GM12874 (cell line): ENCODE measurements around the gene ADGRL3.

ENCODE experiments used
- TF ChIP-seq, protein P1 (sequence below): IDR thresholded peaks from 2 replicates; pipeline ENCODE4 v1.5.1; 2011; ENCODE audit warnings: low read depth, mild to moderate bottlenecking, control low read depth, low read length, moderate library complexity; ENCODE audit not compliant: insufficient read depth

The ADGRL3 gene

DNA sequence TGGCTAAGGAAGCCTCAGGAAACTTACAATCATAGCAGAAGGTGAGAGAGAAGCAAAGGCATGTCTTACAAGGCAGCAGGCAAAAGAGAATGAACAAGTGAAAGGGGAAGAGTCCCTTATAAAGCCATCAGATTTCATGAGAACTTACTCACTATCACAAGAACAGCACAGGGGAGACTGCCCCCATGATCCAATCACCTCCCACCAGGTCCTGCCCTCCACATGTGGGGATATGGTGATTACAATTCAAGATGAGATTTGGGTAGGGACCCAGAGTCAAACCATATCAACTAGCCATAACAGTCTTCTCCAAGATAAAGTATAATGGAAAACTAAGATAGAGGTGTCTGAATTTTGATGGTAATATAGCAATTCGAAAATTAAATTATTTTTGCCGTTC lies 534.3 kb downstream of the ADGRL3 start:
- TF ChIP-seq, protein P1, sequence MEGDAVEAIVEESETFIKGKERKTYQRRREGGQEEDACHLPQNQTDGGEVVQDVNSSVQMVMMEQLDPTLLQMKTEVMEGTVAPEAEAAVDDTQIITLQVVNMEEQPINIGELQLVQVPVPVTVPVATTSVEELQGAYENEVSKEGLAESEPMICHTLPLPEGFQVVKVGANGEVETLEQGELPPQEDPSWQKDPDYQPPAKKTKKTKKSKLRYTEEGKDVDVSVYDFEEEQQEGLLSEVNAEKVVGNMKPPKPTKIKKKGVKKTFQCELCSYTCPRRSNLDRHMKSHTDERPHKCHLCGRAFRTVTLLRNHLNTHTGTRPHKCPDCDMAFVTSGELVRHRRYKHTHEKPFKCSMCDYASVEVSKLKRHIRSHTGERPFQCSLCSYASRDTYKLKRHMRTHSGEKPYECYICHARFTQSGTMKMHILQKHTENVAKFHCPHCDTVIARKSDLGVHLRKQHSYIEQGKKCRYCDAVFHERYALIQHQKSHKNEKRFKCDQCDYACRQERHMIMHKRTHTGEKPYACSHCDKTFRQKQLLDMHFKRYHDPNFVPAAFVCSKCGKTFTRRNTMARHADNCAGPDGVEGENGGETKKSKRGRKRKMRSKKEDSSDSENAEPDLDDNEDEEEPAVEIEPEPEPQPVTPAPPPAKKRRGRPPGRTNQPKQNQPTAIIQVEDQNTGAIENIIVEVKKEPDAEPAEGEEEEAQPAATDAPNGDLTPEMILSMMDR = no peak

DNA sequence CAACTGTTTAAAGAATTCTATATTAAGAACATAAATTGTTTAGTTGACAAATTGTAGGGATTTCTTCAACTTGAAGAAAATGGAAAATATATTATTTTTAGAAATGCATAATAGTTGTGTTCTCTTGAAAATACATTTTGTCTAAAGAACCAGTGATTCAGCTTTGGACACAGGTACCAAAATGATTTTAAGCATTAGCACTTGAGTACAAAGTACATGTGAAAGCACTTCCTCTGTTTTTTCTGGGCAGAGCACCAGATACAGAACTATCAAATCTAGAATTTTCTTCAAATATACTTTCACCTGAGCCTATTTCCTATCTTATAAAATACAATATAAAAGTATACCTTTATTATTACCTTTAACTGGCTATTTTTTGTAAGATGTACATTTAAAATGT lies 539.8 kb downstream of the ADGRL3 start:
- TF ChIP-seq, protein P1 = no peak

DNA sequence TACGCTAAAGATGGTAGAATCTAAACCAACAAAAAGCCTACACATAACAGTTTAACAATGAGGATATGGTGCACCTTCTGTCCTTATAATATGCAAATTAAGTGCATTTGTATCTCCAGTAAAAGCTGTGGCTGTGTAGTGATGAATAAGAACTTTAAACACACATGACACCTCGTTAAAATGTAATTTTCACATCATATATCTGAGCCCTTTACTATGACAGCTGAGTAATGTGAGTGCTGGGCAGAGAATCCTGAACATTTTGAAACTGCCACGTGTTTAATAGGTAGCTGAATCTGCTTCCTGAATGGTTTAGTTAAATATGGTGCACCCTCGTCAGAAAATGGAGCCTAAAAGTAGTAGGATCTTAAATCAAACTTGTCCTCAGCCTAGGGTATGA lies 540.8 kb downstream of the ADGRL3 start:
- TF ChIP-seq, protein P1 = no peak

DNA sequence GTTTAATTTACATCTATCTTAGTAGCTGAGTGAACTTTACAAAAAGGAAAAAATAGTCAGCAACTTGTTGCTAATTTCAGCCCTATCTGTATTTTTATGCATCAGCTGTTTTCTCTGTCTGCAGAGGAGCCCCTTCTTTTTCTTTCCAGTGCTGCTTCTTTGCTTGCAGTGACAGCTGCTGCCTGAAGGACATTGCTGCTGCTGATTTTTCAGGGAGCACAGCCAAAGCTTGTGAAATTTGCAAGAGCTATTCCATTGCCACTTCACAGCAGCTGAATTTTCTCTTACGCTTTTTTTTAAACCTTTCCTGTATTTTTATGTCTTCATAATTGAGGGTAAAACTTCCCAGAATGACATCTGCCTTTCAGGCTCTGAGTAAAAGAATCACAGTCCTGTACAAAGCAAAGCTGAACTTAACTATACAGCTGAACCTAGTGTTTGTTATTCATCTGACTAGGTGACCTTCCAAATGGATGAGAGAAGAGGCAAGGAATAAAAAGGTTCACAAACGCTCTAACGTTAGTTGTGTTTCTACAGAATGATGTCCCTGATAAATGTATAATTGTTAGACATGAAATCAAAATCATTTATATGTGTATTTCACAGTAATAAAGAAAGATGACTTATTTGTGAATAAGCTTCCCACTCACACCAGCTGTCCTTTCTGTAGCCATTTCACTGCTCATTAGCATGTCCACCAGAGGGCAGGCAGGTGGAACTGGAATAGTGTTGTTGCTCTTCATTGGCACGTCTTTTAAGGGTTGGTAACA lies 541.4 kb downstream of the ADGRL3 start:
- TF ChIP-seq, protein P1 = no peak

DNA sequence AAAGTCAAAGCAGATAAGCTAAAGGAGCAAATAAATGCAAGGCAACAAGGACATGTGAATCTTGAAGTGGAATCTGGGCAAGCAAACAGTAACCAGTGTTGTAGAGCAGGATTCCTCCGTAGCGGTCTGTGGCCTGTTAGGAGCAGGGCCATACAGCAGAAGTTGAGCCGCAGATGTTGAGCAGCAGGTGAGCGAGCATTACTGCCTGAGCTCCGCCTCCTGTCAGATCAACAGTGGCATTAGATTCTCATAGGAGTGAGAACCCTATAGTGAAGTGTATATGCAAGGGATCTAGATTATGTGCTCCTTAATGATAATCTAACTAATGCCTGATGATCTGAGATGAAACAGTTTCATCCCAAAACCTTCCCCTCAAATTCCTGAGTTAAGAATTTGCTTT lies 550.7 kb downstream of the ADGRL3 start:
- TF ChIP-seq, protein P1 = no peak

DNA sequence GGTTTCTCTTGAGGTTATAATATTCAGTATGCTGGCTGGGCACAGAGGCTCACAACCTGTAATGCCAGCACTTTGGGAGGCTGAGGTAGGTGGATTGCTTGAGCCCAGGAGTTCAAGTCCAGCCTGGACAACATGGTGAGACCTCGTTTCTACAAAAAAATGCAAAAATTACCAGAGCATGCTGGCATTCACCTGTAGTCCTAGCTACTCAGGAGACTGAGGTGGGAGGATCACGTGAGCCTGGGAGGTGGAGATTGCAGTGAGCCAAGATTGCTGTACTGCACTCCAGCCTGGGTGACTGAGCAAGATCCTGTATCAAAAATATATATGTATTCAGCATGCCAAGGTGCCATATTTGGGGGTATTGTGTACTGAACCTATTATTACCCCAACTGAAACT lies 552.5 kb downstream of the ADGRL3 start:
- TF ChIP-seq, protein P1 = no peak

DNA sequence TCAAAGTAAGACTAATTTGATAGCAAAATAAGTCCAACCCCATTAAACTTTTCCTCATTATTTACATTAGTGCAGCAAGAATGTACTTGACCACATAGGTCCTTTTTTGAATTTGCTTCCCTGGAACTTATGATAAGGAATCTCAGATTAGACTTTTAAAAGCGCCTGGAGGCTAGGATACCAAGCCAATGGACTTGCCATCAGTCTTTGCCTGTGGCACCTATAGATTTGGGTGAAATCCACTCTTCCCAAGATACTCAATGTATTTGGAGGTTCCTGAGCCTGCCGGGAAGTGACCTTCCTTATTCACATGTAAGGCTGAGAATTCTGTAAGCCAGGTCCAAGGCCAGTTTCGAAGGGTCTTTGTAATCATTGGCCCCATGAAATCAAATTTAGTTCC lies 553.6 kb downstream of the ADGRL3 start:
- TF ChIP-seq, protein P1 = no peak
